NCI-H187 treated with DMSO at 0.1 percent for 48 hours (cell line): ENCODE measurements around the gene LRRC2.
"Not testable (repeated sequence)": the region's sequence is repeated elsewhere in the genome, so short reads cannot be mapped to it uniquely, and the experiment has no call there.

Experiments used
- DNase-seq: peaks from one replicate; lab custom pipeline; 2025; lab: John Stamatoyannopoulos, UW

Gene LRRC2

DNA sequence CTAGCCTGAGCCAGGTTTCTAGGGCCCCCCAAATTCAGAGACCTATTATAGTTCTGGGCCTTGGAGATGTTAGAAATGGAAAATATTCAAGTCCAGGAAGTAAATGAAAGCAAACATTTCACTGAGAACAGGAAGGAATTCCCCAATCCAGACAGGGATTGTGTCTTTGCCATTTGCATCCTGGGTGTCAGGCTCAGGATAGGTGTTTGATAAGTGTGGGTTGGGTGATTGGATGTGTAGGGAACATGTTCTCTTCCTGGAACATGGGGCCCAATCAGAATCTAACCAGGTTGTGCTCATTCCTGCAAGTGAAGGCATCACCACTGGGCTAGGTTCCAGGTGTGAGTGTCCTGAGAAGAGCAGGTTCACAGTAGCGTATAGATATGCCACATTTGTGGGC lies 14.6 kb upstream of the LRRC2 start:
- no peak for DNase-seq

DNA sequence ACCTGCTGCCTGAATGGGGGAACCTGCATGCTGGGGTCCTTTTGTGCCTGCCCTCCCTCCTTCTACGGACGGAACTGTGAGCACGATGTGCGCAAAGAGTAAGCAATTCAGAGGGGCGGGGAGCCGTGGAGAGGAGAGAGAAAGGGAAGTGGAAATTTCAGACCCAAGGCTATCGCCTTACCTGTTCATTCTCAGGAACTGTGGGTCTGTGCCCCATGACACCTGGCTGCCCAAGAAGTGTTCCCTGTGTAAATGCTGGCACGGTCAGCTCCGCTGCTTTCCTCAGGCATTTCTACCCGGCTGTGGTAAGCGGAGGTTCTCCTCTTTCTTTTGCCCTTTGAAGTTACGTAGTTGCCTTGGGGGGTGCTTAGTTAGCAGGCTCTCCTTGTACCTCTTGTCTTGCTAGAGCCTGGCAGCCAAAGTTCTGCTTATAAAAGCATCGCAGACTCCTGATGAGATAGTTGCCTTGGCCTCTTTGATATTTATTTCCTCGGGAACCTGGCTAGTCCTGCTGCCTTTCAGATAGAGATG lies 13.7 kb upstream of the LRRC2 start:
- no peak for DNase-seq

DNA sequence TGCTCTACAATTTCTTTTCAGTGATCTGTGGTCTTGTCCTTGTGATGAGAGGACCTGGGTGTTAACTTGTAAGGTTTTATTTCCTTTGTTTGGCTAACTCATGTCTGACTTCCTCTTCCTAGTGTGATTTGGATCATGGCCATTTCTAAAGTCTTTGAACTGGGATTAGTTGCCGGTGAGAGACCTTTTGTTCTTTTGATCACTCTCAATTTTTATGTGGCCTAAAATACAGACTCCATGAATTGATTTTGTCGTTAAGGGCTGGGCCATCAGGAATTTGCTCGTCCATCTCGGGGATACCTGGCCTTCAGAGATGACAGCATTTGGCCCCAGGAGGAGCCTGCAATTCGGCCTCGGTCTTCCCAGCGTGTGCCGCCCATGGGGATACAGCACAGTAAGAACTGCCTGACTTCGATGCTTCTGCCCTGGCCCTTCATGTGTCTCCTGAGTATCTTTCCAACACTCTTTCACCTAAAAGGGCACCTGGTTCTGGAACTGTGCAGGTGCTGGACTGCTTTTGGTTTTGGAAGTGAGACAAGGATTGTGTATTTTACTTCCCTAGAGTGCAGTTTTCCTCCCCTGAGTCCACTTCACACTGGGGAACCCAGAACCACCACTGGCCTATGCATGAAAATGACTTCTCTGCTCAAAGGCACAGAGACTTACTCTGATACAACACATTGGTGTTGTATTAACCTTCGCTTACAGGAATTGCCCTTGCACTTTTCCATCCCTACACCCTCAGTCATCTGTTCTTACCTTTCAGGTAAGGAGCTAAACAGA lies 13.1 kb upstream of the LRRC2 start:
- no peak for DNase-seq

DNA sequence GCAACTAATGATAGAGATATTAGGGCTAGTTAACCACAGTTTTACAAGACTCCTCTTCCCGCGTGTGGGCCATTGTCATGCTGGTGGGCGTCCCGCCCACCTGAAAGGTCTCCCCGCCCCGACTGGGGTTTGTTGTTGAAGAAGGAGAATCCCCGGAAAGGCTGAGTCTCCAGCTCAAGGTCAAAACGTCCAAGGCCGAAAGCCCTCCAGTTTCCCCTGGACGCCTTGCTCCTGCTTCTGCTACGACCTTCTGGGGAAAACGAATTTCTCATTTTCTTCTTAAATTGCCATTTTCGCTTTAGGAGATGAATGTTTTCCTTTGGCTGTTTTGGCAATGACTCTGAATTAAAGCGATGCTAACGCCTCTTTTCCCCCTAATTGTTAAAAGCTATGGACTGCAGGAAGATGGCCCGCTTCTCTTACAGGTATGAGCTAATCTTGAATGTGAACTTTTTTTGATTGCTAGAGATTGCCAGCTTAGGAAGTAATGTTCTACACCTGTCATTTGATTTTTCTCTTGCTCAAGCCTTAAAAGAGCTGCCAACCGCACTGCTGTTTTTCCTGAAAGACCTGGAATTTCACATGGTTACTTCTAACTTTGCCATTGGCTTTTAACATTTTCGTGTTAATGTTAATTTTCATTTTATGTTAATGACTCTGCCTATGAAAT lies 11.6 kb upstream of the LRRC2 start:
- DNase-seq = not testable (repeated sequence)

DNA sequence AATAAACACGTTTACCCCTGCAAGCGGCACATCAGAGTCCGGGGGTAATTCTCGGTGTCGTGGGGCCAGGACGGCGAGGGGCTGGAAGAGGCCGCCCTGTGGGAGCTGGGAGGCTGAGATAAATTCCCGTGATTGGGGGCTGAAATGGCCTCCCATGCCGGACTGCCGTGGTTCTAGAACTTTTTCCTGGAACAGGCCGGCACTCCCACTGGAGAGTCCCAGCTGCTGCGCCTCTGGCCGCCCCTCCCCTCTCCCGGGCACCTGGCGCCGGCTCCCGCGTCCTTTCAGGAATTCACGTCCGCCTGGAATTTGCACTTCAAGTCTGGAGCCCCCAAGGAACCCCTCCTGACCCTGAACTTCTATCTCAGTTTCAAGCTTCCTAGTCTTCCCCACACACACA lies 10.8 kb upstream of the LRRC2 start:
- no peak for DNase-seq

DNA sequence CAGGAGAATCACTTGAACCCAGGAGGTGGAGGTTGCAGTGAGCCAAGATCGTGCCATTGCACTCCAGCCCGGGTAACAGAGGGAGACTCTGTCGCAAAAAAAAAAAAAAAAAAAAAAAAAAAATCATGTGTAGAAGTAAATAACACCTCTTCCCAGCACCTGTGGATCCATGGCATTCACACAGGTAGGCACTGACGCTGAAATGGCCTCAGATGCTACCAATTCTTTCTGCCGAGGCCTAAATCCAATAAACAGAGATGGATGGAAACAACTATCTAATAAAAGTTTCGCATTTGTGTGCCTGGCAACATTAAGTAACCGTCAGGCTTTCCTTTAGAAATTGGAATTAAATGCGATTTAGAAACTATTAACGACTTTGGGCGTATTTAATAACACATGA lies 10.3 kb upstream of the LRRC2 start:
- no peak for DNase-seq

DNA sequence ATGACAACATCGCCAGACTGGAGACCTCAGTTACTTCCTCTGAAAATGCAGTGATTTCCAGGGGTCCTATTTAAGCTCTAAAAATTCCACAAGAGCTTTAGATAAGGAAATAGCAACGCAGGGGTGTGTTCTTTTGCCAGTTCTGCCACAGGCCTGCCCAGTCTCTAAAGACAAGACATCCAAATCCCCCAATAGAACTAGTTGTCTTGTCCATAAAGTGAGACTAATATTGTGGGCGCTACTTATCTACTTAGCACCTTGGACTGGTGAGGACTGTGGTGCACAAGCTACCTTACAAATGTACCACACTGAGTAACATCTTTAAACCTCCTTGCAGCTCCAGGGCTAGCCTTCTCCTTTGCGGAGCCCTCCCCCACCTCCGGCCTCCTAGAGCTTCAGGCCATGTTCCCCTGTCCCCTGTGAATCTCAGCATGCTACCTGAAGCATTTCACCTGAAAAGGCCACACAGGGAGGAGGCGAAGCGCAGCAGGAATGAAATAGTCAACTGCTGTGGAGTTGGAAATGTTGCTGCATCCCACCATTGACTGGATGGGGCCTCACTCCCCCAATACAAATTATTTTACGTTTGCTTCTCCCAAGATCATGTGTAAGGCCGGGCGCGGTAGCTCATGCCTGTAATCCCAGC lies 9.6 kb upstream of the LRRC2 start:
- no peak for DNase-seq

DNA sequence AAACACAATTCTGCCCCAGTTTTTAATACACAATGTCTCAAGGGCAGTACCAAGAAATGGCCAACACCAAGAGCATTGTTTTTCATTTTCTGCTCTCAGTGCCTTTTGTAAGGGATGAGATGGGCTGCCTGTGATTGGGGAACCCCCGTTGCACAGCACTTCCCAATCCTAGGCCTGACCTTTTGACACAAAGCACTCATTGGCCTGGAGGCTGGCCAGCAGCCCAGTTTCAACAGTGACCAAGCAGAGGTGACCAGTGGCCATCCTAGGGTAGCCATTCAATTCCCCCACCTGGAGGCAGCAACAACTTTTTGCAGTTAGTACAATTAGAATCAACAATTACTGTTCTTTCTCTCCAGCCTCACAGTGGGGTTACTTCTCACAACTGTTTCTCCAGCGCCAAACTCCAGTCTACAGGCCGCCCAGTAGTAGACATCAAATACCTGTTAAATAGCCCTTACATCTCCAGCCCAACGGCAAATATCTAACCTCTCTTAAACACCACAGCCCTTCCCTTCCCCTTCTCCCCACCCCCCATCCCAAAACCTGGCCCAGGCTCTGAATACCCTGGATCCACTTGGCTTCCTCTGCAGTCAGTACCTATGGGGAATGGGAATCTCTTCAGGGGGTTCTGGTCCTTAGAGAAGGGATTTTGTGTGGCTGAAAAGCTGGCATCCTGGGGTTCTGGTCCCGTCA lies 8.9 kb upstream of the LRRC2 start:
- DNase-seq = no peak

DNA sequence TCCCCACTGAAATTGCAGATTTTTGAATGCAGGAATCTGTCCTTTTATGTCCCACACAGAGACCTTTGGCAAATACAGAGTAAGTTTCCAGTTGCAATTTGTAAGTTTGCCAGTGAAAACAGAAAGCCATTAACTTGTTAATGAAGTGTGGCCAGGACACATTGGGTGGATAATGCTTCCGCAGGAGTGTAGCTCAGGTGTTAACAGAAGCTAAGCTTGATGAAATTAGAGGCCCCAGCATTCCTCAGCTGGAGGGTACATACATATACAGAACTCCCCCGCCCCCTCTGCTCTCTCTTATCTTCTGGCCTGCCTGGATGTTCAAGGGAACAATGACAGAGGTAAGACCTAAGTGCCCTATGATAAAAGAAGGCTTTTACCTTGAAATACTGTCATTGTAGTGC lies 8.1 kb upstream of the LRRC2 start:
- no peak for DNase-seq

DNA sequence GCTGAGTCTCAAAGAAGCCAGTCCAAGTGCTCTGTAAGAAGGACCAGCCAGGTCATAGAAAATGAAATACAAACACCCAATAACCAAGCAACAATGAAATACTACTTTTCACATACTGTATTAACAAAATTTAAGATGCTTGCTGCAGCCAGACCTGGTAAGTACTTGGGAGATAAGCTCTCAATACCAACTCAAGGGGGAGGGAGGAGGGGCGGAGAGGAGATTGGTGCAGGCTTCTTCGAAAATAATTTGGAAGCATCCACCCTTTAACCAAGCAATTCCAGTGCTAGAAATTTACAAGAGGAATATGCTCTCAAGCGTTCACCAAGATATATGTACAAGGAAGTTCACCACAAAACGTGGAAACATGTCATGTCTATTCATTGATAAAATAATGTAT lies 7.6 kb upstream of the LRRC2 start:
- no peak for DNase-seq

DNA sequence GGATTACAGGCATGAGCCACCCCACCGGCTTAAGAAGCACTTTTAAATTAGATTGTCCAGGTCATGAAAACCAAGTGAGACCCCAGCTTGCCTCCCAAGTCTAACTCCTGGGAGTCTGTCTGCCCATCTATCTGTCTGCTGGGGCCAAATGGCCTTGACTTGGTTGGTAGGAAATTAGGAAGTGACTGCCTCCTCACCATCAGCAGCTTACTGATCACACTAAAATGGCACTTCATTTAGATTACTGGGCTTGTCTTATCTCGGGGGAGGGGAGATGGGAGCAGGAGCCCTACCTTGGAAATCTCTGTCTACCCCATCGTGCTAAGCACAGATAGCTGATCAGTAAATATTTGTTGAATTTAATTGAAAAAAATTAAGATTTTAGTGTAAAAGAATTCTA lies 5.6 kb upstream of the LRRC2 start:
- DNase-seq = no peak

DNA sequence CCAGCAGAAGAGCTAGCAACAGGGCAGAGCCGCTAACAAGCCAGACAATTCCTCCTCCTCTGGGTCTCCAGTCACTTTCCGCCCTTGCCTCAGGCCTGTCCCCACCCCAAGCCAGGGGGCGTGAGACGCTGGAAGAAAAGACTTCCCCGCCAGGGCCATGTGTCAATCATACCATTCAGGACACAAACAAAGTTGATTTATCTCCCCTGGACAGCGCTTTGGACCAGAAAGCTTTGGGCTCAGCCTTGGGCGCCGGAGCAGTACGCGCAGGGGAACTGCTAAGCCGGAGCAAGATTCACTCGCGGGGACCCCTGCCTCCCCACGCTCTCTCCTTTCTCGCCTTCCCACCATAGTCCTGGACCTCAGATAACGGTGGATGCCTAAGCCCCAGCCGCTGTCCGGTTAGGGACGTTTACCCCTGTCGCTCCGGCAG lies 479 bp downstream of the LRRC2 start:
- DNase-seq = no peak

DNA sequence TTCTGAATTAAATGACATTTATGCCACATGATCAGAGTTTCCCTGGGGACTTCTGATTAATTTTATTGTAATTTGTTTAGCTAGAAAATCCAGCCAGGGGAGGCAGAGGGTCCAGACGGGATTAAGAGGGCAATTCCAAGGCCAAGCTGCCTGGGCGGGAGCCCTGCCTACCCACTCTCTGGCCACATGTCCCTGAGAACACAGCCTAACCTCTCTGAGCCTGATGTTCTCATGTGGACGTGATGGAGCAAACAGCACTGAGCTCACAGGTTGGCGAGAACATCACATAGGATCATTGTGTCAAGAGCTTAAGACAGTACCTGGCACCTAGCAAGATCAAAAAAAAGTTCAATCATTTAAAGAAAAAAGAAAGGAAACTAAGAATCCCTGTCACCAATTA lies 1.0 kb downstream of the LRRC2 start:
- no peak for DNase-seq

DNA sequence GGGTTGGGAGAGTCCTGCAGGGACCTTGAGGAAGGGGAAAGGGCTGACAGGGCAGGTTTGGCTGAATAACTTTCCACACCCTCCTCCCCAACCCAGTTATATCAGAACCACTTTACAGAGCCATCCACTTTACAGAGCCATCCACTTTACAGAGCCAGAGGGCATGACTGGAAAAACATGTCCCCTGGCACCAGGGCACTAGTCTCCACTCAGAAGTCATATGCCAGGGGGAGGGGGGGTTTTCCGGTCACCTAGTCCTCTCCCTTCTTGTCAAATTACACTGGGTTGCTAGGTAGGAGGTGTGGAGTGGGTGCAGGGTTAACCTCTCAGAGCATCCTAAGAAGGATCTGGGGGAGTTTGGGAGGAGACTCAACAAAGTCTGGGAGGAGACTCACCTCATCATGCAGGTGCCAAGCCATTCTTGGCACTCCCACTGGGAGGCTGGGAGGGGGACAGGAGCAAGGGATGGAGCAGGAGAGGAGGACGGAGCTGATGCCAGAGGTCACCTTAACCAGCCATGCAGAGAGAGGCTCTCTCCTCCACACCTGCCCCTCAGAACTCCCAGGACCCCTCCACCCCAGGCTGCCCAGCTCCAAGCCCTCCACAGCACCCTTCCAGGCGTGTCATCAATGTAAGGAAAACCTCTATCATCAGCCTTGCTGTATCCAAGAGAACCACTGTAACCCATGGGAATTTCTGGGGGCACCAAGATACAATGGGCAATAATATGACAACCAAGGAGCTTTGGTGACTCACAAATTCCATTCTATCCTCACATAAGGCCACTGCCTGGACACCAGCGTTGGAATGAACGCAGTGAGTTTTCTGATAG lies 1.7 kb downstream of the LRRC2 start:
- DNase-seq = no peak

DNA sequence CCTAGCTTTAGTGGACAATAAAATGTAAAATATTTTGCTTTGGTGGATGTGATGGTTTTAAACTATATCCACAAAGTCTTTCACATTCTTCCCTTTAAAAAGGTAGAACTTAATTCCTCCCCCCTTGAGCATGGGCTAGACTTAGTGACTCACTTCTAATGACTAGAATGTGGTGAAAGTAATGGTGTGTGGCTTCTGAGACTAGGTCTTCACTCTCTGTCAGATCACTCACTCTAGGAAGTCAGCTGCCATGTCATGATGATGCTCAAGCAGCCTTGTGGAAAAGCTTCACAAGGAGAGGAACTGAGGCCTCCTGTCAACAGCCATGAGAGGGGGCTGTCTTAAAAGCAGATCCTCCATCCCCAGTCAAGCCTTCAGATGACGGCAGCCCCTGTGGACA lies 4.2 kb downstream of the LRRC2 start:
- no peak for DNase-seq

DNA sequence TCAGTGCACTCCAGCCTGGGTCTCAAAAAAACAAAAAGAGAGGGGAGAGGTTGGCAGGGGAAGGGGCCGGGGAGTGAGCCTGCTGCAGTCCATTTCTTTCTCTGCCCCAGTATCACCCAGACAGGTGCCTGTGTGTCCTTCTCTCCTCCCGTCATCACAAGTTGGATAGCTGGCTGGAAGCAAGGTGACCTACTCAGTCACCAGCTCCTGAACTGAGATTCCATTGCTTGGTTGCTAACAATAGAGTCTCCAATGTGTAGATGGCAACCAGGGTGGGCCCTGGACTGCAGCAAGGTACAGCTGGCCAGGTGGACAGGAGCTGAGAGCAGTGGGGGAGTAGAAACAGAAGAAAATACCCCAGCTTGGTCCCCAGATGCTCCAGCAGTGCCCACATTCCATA lies 4.6 kb downstream of the LRRC2 start:
- DNase-seq = no peak

DNA sequence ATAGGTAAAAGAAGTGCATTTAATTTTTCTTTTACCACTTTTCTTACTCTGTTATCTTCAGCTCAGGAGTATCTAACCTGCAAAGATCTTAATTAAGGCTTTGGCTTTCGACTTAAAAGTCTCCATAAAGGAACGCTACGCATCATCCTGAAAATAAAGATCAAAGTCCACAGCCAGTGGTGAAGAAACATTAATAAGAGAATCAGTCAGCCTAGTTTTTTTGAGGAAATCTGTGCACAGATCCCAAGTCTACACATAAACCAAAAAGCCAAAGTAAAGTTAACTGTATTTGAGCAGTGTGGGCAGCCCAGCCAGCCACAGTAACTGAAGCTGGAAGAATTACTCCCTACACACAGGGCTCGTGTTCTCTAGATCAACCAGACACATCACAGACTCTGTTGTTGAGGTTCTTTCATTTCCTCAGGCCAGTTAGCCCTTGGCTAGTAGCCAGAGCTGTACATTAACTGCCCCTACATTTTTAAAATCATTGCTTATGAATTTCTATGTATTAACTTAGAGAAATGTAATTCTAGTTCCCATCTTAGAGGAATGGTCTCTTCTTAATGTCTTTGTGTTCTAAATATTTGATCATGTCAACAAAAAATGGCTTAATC lies 6.9 kb downstream of the LRRC2 start:
- no peak for DNase-seq

DNA sequence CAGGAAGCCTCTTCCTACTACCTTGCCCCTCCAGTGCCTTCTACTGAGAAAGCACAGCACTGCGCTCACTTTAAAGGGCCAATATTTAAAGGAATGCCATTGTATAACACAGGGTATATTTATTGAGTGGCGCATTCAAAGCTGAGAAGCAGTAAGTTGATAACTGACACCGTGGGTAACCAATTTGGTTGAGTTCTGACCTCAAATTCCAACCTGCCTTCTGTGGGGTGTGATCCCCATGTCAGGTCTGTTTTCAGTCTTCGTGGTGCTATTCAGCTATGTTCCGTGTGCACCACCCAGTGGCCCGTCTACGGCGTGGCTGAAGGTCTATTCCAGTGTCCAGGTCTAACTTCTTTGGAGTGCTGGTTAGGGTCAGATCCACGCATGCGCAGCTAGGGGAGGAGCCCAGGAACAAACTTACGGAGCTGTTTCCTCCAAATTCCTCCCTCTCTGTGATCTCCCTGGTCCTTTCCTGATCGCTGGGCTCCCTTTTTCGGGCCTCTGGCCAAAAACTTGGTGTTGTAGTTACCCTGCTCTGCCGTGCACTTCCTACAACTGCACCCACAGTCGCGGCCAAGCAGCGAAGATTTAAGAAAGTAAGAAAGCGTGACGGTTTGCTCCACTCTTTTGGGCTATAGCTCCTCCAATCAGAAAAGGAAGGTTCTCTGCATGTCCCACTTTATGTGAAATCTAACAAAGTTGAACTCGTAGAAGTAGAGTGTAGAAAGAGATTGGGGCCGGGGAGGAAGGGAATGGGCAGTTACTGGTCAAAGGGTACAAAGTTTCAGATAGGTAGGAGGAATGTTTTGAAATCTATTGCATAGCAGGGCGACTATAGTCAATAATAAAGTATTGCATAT lies 7.7 kb downstream of the LRRC2 start:
- no peak for DNase-seq

DNA sequence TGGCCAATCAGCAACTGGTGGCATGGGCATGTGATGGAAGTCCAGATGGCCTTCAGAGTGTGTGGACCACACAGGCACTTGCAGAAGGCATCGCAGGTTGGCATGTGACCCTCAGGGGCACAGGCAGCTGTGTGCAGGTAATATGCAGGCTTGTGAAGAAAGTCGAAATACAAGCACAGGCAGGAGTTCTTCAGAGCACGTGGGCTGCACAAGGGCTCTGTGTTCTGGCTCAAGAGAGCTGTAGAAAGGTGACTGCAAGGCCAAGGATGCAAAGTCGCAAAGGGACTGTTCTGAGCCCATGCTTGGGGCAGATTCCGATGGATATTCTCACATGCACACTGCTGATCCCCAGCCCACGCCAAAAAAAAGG lies 8.3 kb downstream of the LRRC2 start:
- DNase-seq = no peak

DNA sequence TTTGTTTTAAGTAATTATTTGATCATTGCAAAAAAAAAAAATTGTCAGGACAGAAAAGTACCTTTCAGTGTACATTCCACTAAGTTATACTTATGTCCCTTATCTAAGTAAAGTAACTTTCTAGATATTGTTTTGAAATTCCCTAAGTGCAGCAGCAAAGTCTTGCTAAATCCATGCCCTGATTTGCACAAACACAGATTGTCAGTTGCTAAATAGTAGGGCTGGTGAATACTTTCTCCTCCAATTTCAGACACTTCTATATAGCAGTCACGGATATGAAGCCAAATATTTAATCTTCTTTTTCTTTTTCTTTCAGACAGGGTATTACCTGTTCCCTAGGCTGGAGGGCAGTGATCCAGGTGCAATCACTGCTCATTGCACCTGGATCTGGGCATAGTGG lies 12.9 kb downstream of the LRRC2 start:
- no peak for DNase-seq
